ENCODE data around the gene NME4.
"Not testable (repeated sequence)": the region's sequence is repeated elsewhere in the genome, so short reads cannot be mapped to it uniquely, and the experiment has no call there.

NME4 gene

GRCh38 chr16:397135-397661, at the start of gene NME4:
Gene NME4, plus strand, starts transcription at chr16:397199. Its CDS starts 24 bp downstream, at chr16:397223.
- no peak for DNase-seq (ENCODE audit: low read depth, low spot score)

GRCh38 chr16:347203-347602, 49.8 kb upstream of the NME4 start:
- no peak for DNase-seq (ENCODE audit: low read depth, low spot score)

GRCh38 chr16:348495-348894, 48.5 kb upstream of the NME4 start:
- not testable (repeated sequence) for DNase-seq (ENCODE audit: low read depth, low spot score)

- DNase-seq (ENCODE audit: low read depth, low spot score) = no peak
These were observed 47.8 kb upstream of the NME4 start for GRCh38 chr16:349211-349610.

- no peak for DNase-seq (ENCODE audit: low read depth, low spot score)
These were observed 46.8 kb upstream of the NME4 start for GRCh38 chr16:350203-350602.

GRCh38 chr16:351804-352520, 45.0 kb upstream of the NME4 start:
- DNase-seq (ENCODE audit: low read depth, low spot score) = no peak

GRCh38 chr16:352547-353403, 44.2 kb upstream of the NME4 start, which contains the start of gene AXIN1:
Gene AXIN1, minus strand, starts transcription at chr16:352723. Its CDS starts 5,698 bp downstream, at chr16:347025.
- DNase-seq (ENCODE audit: low read depth, low spot score) = peak; percentile 65

GRCh38 chr16:353404-354290, 43.4 kb upstream of the NME4 start:
- no peak for DNase-seq (ENCODE audit: low read depth, low spot score)

GRCh38 chr16:354291-354881, 42.6 kb upstream of the NME4 start:
- no peak for DNase-seq (ENCODE audit: low read depth, low spot score)

- no peak for DNase-seq (ENCODE audit: low read depth, low spot score)
These were observed 42.0 kb upstream of the NME4 start for GRCh38 chr16:354971-355461.

GRCh38 chr16:356741-357140, 40.3 kb upstream of the NME4 start:
- DNase-seq (ENCODE audit: low read depth, low spot score) = no peak

GRCh38 chr16:359067-359763, 37.8 kb upstream of the NME4 start:
- DNase-seq (ENCODE audit: low read depth, low spot score) = no peak

GRCh38 chr16:359871-360697, 36.9 kb upstream of the NME4 start:
- no peak for DNase-seq (ENCODE audit: low read depth, low spot score)

GRCh38 chr16:360698-361336, 36.2 kb upstream of the NME4 start:
- no peak for DNase-seq (ENCODE audit: low read depth, low spot score)

GRCh38 chr16:361341-361871, 35.6 kb upstream of the NME4 start:
- DNase-seq (ENCODE audit: low read depth, low spot score) = no peak

GRCh38 chr16:361872-362701, 34.9 kb upstream of the NME4 start:
- DNase-seq (ENCODE audit: low read depth, low spot score) = no peak

GRCh38 chr16:362702-362999, 34.3 kb upstream of the NME4 start:
- not testable (repeated sequence) for DNase-seq (ENCODE audit: low read depth, low spot score)
